GM23338 (cell line): ENCODE data around the gene PDE4B. TPM values are rescaled to one million over a fixed set of nuclear protein-coding genes. Genes with fewer than 3 reads are reported as not detected.

Experiments used
- ATAC-seq: fragments of 200-7000 bp; cut with Tn5 transposase; 3 replicates; pipeline ENCODE4 v1.9.1; 2020
- DNase-seq: peaks from one replicate; pipeline ENCODE4 v3.0.0-alpha.2; 2015; ENCODE audit warnings: low spot score
- H2AFZ ChIP-seq: fragments of 200-600 bp; sonication (generic); 2 replicates; pipeline ENCODE4 v1.8.0; 2016; ENCODE audit warnings: antibody characterized with exemption, mild to moderate bottlenecking, moderate library complexity
- H3F3A ChIP-seq: fragments of 200-600 bp; sonication (generic); replicated peaks from 2 replicates; pipeline ENCODE4 v1.8.0; 2017; ENCODE audit warnings: antibody characterized with exemption, mixed run types, low read depth
- H3K27ac ChIP-seq: fragments of 200-600 bp; sonication (generic); 2 replicates; pipeline ENCODE4 v1.6.1; 2016; ENCODE audit warnings: low read depth
- H3K27me3 ChIP-seq: fragments of 200-600 bp; sonication (generic); 2 replicates; pipeline ENCODE4 v1.8.0; 2016; ENCODE audit warnings: mild to moderate bottlenecking, mixed run types, moderate library complexity; ENCODE audit not compliant: insufficient read depth
- H3K36me3 ChIP-seq: fragments of 200-600 bp; sonication (generic); 2 replicates; pipeline ENCODE4 v1.8.0; 2016; ENCODE audit warnings: mild to moderate bottlenecking; ENCODE audit not compliant: insufficient read depth
- H3K4me1 ChIP-seq: fragments of 200-600 bp; sonication (generic); 2 replicates; pipeline ENCODE4 v1.8.0; 2016; ENCODE audit warnings: mild to moderate bottlenecking, moderate library complexity; ENCODE audit not compliant: insufficient read depth
- H3K4me2 ChIP-seq: fragments of 200-600 bp; sonication (generic); 2 replicates; pipeline ENCODE4 v1.7.1; 2017; ENCODE audit warnings: mixed run types
- H3K4me3 ChIP-seq: fragments of 200-600 bp; sonication (generic); 2 replicates; pipeline ENCODE4 v1.6.1; 2016; ENCODE audit warnings: mixed run types
- H3K79me2 ChIP-seq: fragments of 200-600 bp; sonication (generic); replicated peaks from 2 replicates; pipeline ENCODE4 v1.8.0; 2017; ENCODE audit warnings: mild to moderate bottlenecking; ENCODE audit not compliant: insufficient read depth
- H3K9me2 ChIP-seq: fragments of 200-600 bp; sonication (generic); 2 replicates; pipeline ENCODE4 v1.8.0; 2017; ENCODE audit not compliant: insufficient read depth
- H4K20me1 ChIP-seq: fragments of 200-600 bp; sonication (generic); replicated peaks from 2 replicates; pipeline ENCODE4 v1.8.0; 2017; ENCODE audit warnings: mild to moderate bottlenecking; ENCODE audit not compliant: insufficient read depth
- H3K27ac Mint-ChIP-seq: 2 replicates; pipeline ENCODE4 v1.8.0; 2020; ENCODE audit warnings: inconsistent platforms, mild to moderate bottlenecking, moderate library complexity, mixed read lengths
- H3K27me3 Mint-ChIP-seq: 3 replicates; pipeline ENCODE4 v1.8.0; 2022; ENCODE audit warnings: low read depth, mild to moderate bottlenecking, moderate library complexity, mixed read lengths, inconsistent platforms; ENCODE audit not compliant: insufficient read depth, poor library complexity
- H3K36me3 Mint-ChIP-seq: 3 replicates; pipeline ENCODE4 v1.8.0; 2021; ENCODE audit warnings: low read depth, mild to moderate bottlenecking, inconsistent platforms, moderate library complexity, mixed read lengths
- H3K4me1 Mint-ChIP-seq: 3 replicates; pipeline ENCODE4 v1.8.0; 2020; ENCODE audit warnings: mild to moderate bottlenecking, inconsistent platforms, mixed read lengths
- H3K4me3 Mint-ChIP-seq: 3 replicates; pipeline ENCODE4 v1.8.0; 2021; ENCODE audit warnings: moderate library complexity, mild to moderate bottlenecking, inconsistent platforms, mixed read lengths
- H3K9me3 Mint-ChIP-seq: 3 replicates; pipeline ENCODE4 v1.8.0; 2020; ENCODE audit warnings: moderate library complexity, mild to moderate bottlenecking, inconsistent platforms, mixed read lengths
- CREB1 ChIP-seq: fragments of 250-450 bp; sonication (Bioruptor Pico); IDR thresholded peaks from 2 replicates; pipeline ENCODE4 v1.5.0; 2020; ENCODE audit warnings: low read depth, mild to moderate bottlenecking, moderate library complexity
- CTCF ChIP-seq, 2 experiments: fragments of 200-600 bp in 1 of 2; sonication (generic) in 1 of 2; conservative IDR thresholded peaks; 2 replicates each; pipeline versions ENCODE4 v1.5.1 to v1.6.1; 2016 to 2017; ENCODE audit warnings: antibody characterized with exemption in 2 of 2, low read depth in 2 of 2, mild to moderate bottlenecking in 2 of 2, moderate library complexity in 1 of 2
- ETS1 ChIP-seq: IDR thresholded peaks from 2 replicates; pipeline ENCODE4 v1.6.1; 2016; ENCODE audit warnings: antibody characterized with exemption
- EZH2 ChIP-seq: fragments of 200-600 bp; sonication (generic); IDR thresholded peaks from one replicate; pipeline ENCODE4 v1.8.0; 2017; ENCODE audit warnings: antibody characterized with exemption, mild to moderate bottlenecking, low read depth; ENCODE audit not compliant: unreplicated experiment
- EZH2phosphoT487 ChIP-seq: fragments of 200-600 bp; sonication (generic); IDR thresholded peaks from one replicate; pipeline ENCODE4 v1.8.1; 2018; ENCODE audit warnings: antibody characterized with exemption; ENCODE audit not compliant: unreplicated experiment
- NANOG ChIP-seq: IDR thresholded peaks from 2 replicates; pipeline ENCODE4 v1.6.1; 2016; ENCODE audit warnings: antibody characterized with exemption, borderline replicate concordance
- POLR2AphosphoS5 ChIP-seq: IDR thresholded peaks from 2 replicates; pipeline ENCODE4 v1.6.1; 2016; ENCODE audit warnings: antibody characterized with exemption, low read depth
- STAT1 ChIP-seq: IDR thresholded peaks from one replicate; pipeline ENCODE4 v1.6.1; 2016; ENCODE audit warnings: antibody characterized with exemption; ENCODE audit not compliant: unreplicated experiment
- ZNF114 ChIP-seq: fragments of 250-450 bp; sonication (Bioruptor Pico); IDR thresholded peaks from 2 replicates; pipeline ENCODE4 v1.5.0; 2020; ENCODE audit warnings: mild to moderate bottlenecking, moderate library complexity
- ZNF331 ChIP-seq: fragments of 250-450 bp; sonication (Bioruptor Pico); IDR thresholded peaks from 2 replicates; pipeline ENCODE4 v1.5.0; 2020; ENCODE audit warnings: low read depth, mild to moderate bottlenecking, moderate library complexity
- polyA plus RNA-seq: library from polyadenylated mRNA; unstranded; fragments of >200 nt; fragmentation: Nextera tagmentation; extraction: Ambion mirVana; gene quantifications from 2 replicates; pipeline ENCODE4 v1.2.1, GENCODE V29; 2016
- total RNA-seq: library from RNA; depleted of rRNA; stranded (reverse); fragments of >200 nt; shearing (Covaris generic); gene quantifications from 2 replicates; pipeline ENCODE4 v1.2.3, GENCODE V29; 2014
- TF ChIP-seq, protein P1 (sequence below): fragments of 250-450 bp; sonication (Bioruptor Pico); IDR thresholded peaks from 2 replicates; pipeline ENCODE4 v1.5.0; 2020; ENCODE audit warnings: mild to moderate bottlenecking, moderate library complexity
- TF ChIP-seq, protein P2 (sequence below): IDR thresholded peaks from one replicate; pipeline ENCODE4 v1.6.1; 2018; ENCODE audit warnings: antibody characterized with exemption; ENCODE audit not compliant: unreplicated experiment

Gene PDE4B
- total and polyA plus RNA-seq, 2 experiments from 2014 or later = 14.0 to 25.6 TPM

GRCh38 chr1:65795311-65795710 is 2.6 kb downstream of the PDE4B start:
- no peak for DNase-seq
- no peaks in the 10 kb centered on the region for H3K9me3 Mint-ChIP-seq
- H3K36me3 Mint-ChIP-seq = no peaks in the 10 kb centered on the region; the same call in 2 of the 3 replicates
- peaks cover 6% of the 10 kb centered on the region for H3K4me1 Mint-ChIP-seq
- Histone ChIP-seq H3K27me3 (peaks cover 61% of the 10 kb centered on the region), H3K79me2 (no peaks in the 10 kb centered on the region), H3F3A (no peaks in the 10 kb centered on the region), H4K20me1 (no peaks in the 10 kb centered on the region), H3K4me2 (no peak overlapping the region), H3K36me3 (no peaks in the 10 kb centered on the region), H3K4me3 (no peak overlapping the region), H3K4me1 (no peaks in the 10 kb centered on the region), H2AFZ (no peak overlapping the region), H3K27ac (no peak overlapping the region), H3K9me2 (no peaks in the 10 kb centered on the region)
- H3K27me3 Mint-ChIP-seq = peaks cover 39% of the 10 kb centered on the region
- TF ChIP-seq ETS1 = no peak
- TF ChIP-seq STAT1 = no peak
- TF ChIP-seq ZNF331 (CRISPR knock-in tag) = no peak
- TF ChIP-seq CTCF (conservative IDR thresholded peaks at IDR 0.05; ENCODE audit: low read depth in 2 of 2) = no peak
- no peak for TF ChIP-seq POLR2AphosphoS5
- no peak for TF ChIP-seq CREB1
- no peak for TF ChIP-seq ZNF114 (CRISPR knock-in tag)
- no peak for TF ChIP-seq EZH2
- TF ChIP-seq, protein P1, sequence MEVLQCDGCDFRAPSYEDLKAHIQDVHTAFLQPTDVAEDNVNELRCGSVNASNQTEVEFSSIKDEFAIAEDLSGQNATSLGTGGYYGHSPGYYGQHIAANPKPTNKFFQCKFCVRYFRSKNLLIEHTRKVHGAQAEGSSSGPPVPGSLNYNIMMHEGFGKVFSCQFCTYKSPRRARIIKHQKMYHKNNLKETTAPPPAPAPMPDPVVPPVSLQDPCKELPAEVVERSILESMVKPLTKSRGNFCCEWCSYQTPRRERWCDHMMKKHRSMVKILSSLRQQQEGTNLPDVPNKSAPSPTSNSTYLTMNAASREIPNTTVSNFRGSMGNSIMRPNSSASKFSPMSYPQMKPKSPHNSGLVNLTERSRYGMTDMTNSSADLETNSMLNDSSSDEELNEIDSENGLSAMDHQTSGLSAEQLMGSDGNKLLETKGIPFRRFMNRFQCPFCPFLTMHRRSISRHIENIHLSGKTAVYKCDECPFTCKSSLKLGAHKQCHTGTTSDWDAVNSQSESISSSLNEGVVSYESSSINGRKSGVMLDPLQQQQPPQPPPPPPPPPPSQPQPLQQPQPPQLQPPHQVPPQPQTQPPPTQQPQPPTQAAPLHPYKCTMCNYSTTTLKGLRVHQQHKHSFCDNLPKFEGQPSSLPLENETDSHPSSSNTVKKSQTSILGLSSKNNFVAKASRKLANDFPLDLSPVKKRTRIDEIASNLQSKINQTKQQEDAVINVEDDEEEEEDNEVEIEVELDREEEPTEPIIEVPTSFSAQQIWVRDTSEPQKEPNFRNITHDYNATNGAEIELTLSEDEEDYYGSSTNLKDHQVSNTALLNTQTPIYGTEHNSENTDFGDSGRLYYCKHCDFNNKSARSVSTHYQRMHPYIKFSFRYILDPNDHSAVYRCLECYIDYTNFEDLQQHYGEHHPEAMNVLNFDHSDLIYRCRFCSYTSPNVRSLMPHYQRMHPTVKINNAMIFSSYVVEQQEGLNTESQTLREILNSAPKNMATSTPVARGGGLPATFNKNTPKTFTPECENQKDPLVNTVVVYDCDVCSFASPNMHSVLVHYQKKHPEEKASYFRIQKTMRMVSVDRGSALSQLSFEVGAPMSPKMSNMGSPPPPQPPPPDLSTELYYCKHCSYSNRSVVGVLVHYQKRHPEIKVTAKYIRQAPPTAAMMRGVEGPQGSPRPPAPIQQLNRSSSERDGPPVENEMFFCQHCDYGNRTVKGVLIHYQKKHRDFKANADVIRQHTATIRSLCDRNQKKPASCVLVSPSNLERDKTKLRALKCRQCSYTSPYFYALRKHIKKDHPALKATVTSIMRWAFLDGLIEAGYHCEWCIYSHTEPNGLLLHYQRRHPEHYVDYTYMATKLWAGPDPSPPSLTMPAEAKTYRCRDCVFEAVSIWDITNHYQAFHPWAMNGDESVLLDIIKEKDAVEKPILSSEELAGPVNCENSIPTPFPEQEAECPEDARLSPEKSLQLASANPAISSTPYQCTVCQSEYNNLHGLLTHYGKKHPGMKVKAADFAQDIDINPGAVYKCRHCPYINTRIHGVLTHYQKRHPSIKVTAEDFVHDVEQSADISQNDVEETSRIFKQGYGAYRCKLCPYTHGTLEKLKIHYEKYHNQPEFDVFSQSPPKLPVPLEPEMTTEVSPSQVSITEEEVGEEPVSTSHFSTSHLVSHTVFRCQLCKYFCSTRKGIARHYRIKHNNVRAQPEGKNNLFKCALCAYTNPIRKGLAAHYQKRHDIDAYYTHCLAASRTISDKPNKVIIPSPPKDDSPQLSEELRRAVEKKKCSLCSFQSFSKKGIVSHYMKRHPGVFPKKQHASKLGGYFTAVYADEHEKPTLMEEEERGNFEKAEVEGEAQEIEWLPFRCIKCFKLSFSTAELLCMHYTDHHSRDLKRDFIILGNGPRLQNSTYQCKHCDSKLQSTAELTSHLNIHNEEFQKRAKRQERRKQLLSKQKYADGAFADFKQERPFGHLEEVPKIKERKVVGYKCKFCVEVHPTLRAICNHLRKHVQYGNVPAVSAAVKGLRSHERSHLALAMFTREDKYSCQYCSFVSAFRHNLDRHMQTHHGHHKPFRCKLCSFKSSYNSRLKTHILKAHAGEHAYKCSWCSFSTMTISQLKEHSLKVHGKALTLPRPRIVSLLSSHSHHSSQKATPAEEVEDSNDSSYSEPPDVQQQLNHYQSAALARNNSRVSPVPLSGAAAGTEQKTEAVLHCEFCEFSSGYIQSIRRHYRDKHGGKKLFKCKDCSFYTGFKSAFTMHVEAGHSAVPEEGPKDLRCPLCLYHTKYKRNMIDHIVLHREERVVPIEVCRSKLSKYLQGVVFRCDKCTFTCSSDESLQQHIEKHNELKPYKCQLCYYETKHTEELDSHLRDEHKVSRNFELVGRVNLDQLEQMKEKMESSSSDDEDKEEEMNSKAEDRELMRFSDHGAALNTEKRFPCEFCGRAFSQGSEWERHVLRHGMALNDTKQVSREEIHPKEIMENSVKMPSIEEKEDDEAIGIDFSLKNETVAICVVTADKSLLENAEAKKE = no peak
- no peak for TF ChIP-seq EZH2phosphoT487
- TF ChIP-seq, protein P2, sequence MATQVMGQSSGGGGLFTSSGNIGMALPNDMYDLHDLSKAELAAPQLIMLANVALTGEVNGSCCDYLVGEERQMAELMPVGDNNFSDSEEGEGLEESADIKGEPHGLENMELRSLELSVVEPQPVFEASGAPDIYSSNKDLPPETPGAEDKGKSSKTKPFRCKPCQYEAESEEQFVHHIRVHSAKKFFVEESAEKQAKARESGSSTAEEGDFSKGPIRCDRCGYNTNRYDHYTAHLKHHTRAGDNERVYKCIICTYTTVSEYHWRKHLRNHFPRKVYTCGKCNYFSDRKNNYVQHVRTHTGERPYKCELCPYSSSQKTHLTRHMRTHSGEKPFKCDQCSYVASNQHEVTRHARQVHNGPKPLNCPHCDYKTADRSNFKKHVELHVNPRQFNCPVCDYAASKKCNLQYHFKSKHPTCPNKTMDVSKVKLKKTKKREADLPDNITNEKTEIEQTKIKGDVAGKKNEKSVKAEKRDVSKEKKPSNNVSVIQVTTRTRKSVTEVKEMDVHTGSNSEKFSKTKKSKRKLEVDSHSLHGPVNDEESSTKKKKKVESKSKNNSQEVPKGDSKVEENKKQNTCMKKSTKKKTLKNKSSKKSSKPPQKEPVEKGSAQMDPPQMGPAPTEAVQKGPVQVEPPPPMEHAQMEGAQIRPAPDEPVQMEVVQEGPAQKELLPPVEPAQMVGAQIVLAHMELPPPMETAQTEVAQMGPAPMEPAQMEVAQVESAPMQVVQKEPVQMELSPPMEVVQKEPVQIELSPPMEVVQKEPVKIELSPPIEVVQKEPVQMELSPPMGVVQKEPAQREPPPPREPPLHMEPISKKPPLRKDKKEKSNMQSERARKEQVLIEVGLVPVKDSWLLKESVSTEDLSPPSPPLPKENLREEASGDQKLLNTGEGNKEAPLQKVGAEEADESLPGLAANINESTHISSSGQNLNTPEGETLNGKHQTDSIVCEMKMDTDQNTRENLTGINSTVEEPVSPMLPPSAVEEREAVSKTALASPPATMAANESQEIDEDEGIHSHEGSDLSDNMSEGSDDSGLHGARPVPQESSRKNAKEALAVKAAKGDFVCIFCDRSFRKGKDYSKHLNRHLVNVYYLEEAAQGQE = no peak
- TF ChIP-seq NANOG = no peak
- H3K27ac Mint-ChIP-seq = no peak overlapping the region
- no peak overlapping the region for H3K4me3 Mint-ChIP-seq
- no peak for ATAC-seq
